ENCODE results near the gene EPHB1.
"Not testable (repeated sequence)": the region's sequence is repeated elsewhere in the genome, so short reads cannot be mapped to it uniquely, and the experiment has no call there.

Gene EPHB1

DNA sequence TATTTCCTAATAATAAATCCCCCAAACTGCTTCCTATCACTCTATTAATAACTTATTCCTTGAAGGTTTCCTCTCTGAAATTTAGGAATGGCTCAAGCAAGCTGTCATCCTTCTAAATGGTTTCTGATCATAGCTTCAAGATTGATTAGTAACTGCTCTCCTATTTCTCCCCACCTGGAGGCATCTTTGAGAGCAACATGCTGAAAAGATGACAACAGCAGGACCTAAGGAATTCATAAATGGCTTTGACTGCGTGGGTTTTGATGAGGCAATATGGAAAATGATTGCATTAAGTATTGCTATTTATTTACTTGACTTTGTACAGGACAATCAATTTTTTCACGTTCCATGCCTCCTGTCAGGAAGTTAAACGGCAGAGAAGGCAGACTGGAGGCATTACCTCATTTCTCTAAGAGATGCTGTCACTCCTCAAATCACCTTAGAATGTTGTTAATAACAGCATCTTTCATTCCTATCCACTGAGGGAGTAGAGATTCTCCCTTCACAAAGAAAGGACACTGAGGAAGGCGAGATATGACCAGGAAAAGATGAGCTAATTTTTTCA lies 256.4 kb downstream of the EPHB1 start:
- no peak for DNase-seq

DNA sequence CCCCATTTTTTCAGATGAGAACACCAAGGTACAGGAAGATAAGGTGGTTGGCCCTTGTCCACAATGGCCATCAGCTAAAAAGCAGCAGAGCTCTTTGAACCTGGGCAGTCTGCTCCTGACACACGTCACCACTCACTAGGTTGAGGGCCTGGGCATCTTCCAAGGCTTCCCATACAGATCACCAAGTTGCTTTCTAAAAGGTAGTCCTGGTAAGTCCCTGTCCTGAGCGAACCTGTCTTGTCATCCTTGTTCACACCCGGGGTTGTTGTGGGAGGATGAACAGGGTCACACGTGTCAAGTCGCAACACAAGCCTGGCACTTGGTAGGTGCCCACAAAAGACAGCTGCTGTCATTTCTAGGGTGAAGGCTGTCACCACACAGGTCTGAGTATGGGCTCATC lies 260.4 kb downstream of the EPHB1 start:
- DNase-seq: no peak

DNA sequence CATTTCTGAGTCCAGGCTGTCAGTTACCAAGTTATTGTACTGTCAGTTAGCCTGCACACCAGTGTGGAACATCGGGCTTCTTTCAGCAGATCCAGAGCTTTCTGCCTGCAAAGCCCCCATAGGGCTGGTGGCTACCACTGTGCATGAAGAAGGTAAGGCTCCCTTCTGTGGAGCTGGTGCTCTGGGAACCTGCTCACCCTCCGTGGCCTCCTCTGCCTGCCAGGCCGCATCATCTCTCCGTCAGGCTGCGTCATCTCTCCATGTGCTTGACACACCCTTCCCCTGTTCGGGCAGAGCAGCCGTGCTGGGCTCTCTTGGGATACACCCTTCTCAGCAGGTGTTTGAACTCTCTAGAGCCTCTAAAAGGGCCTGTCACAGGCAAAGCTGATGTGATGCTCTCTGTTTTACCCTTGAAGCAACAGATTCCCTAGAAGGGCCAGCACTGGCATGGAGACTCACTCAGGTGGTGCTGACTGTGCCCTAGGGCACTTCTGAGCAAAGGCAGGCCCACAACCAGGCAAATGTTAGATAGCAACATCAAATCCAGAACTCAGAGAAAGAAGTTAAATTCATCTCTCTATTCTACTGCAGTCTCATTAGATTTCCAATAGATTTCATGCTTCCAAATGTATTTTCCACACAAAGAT lies 261.1 kb downstream of the EPHB1 start:
- no peak for DNase-seq

DNA sequence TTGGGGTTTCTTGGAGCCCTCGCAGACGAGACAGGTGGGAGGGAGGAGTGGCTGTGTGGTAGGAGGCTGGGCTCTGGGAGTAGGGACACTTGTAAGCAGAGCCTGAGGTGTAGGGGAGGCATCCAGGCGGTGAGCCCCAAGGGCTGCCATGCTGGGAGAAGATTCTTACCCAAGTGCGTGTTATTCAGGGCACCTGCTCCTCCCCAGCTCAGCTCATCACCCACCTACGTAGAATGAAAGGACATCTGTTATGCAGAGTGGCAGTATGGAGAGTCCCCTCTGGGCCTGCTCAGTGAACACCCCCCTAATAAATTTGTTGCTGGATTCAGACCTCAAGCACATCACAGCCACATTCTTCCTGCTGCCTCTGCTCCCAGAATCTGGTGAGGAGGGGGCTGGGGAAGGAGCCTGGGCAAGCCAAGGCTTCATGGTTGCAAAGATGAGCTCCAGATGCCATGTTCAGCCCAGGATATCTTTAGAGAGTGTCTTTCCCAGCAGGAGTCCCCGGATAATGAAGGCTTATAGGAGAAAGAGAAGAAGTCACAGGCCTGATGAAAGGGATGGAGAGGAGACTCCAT lies 261.8 kb downstream of the EPHB1 start:
- no peak for DNase-seq

DNA sequence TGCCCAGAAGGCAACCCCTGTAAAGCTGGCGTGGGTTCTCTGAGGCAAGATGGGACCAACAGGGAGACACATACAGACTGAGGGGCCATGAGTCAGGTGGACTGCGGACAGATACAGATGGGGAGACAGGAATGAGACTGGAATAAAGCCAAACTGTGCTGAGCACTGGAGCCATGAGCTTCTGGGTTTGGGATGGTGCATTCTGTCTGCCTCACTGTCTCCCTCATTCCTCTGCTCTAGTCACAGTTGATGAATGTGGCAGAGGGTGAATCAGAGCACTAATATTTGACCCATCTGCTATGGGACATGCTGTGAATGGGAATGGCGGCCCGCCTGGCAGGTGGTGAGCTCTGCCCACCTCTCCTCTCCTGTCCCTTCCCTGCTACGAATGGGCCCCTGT lies 262.9 kb downstream of the EPHB1 start:
- DNase-seq: no peak

DNA sequence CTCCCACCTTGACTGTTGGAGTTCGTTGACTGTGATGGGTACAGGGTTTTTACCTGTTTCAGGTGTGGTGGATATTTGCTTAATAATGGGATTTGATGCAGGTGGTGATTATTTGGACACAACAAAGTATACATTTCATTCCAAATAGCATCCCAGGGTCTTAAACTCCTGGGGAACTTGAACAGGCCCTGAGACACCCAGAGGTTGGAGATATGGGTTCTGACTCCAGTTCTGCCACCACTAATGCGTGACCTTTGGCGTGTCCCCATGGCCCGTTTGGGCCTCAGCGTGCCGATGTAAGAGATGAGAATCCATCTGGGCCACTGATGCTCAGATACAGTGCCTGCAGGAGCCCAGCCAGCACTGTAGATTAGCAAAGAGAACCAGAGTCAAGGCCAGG lies 264.5 kb downstream of the EPHB1 start:
- DNase-seq: no peak

DNA sequence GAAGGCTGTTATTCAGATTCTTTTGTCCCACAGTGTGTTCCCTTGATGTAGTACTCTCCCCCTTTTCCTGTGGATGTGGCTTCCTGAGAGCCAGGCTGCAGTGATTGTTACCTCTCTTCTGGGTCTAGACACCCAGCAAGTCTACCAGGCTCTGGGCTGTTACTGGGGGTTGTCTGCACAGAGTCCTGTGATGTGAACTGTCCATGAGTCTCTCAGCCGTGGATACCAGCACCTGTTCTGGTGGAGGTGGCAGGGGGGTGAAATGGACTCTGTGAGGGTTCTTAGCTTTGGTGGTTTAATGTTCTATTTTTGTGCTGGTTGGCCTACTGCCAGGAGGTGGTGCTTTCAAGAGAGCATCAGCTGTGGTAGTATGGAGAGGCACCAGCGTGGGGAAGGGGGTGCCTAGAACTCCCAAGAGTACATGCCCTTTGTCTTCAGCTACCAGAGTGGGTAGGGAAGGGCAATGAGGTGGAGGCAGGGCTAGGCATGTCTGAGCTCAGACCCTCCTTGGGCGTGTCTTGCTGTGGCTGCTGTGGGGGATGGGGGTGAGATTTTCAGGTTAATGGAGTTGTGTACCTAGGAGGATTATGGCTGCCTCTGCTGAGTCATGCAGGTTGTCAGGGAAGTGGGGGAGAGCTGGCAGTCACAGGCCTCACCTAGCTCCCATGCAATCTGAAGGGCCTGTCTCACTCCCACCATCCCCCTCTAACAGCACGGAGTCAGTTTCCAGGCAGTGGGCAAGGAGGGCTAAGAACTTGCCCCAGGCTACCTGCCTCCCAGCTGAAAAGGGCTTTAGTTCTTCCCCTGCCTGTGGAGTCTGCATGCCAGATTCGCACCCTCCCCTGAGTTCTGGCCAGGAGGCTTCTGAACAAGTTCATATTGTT lies 272.0 kb downstream of the EPHB1 start:
- DNase-seq: not testable (repeated sequence)

DNA sequence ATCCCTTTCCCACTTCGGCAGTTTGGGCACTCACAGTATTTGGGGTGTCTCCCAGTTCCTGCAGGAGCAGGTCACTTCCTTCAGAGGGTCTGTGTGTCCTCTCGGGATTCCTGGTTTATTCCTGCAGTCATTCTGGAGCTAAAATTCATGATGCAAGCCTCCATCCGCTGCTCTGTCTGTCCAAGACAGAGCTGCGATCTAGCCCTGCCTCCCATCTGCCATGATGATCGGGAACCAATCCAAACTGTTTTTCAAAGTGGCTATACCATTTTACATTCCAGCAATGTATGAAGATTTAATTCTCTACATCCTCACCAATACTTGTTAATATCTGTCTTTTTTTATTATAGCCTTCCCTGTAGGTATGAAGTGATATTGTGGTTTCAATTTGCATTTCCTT lies 273.0 kb downstream of the EPHB1 start:
- DNase-seq: no peak

DNA sequence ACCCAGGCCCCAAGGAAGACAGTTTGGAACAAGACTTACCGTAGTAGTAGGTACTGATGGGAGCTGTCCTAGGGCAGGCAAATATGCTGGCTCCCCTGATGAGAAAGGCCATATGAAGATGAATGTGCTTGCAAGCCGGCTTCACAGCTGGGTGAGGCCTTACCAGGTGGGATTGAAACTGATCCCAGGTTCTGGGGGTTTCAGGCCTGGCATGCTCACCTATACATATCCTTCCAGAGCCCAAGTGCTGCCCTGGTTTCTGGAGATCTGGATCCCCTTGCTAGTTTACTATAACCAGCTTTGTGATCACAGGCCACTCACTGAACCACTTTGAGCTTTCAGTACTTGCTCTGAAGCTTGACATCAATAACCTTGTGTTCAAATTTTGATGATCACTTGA lies 274.3 kb downstream of the EPHB1 start:
- DNase-seq: no peak

DNA sequence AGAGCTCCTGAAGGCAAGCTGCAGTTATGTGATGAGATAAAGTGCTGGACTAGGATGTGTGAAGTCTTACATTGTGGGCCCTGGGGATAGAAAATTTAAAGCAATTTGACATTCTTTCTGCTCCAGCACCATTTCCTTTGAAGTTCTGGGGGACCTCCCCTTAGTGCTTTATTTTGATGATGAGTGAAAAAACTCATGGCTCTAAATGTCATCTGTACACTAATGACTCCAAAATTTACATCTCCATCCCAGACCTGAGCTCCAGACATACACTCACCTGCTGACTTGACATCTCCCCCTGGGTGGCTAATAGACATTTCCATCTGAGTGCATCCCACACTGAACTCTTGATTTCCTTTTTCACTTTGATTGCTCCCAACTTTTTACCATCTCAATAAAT lies 276.4 kb downstream of the EPHB1 start:
- DNase-seq: no peak

DNA sequence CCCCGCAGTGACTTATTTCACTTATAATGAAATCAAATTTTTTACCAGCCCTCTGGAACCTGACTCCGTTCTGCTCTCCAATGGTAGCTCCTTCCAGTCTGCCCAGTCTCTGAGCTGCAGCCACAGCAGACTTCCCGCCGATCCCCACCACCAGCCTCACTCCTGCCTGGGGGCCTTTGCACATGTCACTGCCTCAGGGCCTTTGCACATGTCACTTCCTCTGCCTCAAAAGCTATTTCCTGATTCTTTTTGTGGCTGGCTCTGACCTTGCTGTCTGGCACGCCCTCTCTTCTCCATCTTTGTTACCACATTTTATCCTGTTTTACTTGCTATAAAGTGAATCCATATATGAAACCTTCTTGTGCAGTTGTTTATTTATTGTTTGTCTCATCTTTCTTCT lies 277.4 kb downstream of the EPHB1 start:
- no peak for DNase-seq

DNA sequence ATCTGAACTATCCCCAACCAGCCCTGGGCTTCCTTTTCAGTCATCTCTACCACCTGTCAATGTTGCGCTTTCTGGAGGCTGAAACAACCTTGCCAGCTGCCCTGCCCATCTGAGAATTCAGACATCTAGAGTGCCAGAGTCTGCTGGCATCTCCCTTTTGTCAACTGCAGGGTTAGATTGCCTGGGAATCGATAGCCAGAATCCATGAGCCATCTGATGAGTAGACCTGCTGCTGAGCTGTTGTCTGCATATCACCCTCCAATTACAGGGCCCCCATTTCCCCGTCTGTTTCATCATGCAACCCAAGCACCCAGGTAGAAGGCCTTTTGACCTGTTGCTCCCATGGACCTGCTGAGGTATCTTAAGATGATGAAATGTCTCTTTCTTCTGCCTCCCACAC lies 280.1 kb downstream of the EPHB1 start:
- DNase-seq: no peak

DNA sequence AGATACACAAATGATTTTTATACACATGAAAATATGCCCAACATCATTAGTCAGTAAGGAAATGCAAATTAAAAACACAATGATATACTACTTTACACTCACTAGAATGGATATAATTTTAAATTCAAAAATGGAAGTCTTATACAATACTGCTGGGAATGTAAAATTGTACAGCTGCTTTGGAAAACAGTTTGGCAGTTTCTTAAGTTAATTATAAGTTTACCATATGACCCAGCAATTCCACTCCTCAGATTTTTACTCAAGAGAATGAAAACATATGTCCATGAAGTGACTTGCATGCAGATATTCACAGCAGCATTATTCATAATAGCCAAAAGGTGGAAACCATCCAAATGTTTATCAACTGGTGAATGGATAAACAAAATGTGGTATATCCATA lies 281.3 kb downstream of the EPHB1 start:
- DNase-seq: no peak

DNA sequence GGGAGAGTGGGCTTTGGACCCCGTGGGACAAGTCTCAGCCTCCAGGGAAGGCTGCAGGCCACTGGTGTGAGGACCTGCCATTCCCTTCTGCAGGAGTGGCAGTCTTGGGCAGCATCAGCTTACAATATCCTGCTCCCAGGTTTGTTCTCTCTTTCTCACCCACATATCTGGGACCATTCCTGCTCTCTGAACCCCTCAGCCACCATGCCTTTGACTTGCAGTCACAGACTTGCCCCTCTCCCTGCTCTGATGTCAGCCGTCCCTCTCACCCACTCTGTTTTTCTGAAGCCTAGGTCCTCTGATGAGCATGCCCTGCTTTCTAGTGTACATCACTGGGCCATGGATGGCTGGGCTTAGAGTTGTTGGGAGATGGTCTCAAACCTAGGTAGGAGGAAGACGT lies 282.1 kb downstream of the EPHB1 start:
- DNase-seq: no peak

DNA sequence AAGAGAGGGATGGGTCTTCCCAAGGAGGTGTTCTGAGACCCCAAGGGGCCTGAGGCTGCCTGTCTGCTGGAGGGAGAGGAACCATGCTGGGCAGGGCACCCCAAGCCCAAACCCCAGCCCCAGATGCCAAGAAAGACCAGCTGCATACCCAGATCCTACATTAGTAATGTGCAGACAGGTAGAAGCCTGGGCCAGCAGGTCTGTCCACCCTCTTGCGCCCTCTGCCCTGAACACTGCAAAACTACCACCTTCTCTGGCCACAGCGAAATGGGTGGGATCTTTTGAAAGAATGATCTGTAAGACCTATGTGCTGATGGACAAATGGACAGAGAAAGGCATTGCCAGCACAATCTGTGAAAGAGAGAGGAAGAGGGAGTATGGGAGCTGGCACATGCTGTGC lies 283.2 kb downstream of the EPHB1 start:
- DNase-seq: no peak

DNA sequence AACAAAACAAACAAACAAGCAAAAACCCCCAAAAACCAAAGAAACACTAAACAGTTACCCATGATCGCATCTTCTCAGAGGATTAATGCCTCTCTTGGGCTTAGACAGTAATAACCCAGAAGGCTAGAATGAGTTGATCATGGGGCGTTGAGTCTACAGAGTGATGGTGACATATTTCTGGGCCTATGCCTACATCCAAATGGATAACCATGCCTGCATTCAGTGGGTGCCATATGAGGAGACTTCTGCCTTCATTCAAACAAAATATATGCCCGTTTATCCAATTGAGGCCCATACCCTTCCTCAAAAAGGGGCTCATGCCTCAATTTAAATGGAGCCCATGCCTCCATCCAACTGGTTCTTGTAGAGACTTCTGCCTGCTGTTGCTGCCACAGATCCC lies 284.0 kb downstream of the EPHB1 start:
- no peak for DNase-seq

DNA sequence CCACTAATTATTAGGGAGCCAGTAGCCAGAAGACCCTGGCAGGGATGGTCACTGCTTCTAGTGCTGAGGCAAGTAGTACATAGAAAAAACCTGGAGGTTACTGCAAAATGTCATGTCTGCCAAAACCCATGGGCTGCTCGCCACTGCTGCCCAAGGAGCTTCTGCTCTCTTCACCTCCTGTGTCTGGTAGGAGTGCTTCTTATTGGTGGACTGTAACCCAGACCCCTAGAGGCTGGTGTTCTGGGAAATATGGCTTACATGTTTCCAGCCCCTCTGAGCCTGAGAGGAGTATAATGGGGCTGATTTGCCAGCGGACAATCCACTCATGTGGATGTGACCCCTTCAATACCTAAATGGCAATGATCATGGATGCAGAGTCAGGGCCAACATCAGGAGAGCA lies 286.4 kb downstream of the EPHB1 start:
- DNase-seq: no peak

DNA sequence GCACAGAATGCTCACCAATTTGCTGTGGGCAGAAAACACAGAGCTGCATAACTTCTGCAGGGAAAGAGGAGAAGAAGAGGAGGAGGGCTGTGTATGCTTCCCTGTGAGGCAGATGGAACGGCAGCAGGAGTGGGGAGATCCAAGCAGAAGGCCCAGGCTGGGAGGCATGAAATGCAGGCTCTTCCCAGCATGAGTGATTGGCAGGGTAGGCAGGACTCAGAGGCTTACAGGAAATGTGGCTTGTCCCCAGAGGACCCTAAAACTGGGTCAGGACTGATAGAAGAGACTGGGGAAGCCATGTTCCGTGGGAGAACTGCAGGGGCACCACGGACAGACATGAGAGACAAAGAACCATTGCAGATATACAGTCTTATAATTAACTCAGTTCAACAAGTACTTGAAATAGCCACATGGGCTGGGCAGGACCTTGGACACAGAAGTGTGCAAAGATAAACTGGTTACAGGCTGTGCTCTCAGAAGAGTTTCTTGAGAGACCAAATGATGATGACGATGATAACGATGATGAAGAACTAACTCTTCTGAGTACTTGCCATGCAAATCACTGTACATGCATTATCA lies 286.9 kb downstream of the EPHB1 start:
- DNase-seq: no peak

DNA sequence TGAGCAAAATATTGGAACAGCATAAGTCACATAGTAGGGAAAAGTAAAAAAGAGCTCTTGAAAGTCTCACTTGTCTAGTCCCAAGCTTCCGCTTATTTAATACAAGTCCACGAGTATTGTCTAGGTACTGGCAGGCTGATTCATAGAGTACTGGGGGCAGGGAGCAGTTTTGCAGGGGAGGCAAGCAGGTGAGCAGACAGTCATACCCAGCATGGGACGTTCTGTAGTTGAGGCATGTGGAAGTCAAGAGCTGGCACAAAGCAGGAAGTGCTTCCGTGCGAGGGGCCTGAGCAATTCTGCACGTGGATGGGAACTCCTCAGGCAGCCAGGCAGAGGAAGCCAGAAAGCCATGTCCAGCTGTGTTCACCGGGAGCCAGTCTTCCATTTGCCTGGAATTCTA lies 287.6 kb downstream of the EPHB1 start:
- DNase-seq: no peak

DNA sequence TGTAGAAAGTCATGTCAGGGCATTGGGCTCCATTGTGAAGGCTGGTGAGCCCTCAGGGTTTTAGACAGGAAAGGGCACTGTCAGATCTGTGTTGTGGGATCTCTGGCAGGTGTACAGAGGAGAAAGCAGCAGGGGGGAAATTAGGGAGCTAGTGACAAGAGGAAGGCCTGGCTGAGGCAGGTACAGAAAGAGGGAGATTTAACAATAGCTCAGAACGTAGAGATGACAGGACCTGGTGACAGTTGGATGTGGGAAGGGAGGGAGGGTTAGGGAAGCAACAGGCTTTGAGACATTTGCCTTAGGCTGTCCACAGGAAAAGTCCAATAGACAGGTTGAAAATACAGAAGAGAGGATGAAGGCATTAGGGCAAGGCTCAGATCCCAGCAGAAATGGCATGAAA lies 288.1 kb downstream of the EPHB1 start:
- no peak for DNase-seq

DNA sequence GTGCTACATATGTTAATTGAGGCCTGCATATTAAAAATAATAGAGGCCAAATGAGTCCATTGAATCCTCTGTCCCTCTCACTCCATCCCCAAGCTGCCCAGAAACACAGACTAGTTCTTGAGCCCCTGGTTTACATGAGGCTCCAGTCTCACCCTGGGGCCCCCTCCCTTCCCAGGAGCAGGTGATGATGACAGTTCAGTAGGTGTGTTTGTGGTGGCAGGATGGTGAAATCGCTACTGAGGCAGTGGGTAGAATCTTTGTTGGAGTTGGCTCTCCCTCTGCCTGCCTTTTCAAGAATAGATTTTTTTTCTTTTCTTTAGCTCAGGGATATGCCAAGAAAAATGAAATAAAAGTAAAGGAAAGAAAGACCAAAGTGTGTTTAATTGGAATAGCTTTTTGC lies 288.7 kb downstream of the EPHB1 start:
- no peak for DNase-seq

DNA sequence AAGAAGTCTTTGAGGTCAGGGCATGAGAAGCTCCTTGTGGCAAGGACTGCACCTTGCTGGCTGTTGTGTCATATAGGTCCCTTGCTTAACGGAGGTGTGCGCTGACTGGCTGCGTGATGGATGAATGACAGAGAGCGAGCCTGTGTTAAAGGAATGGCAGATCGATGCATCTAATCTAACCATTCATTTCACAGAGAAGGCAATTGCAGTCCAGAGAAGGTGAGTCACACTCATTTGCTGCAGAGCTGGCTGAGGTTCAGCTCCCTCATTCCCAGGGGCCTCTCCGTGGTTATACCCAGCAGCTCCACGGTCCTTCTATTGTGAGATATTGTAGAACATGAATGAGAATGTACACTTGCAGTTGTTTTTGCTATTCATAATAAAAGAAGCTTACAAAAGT lies 289.3 kb downstream of the EPHB1 start:
- DNase-seq: no peak

DNA sequence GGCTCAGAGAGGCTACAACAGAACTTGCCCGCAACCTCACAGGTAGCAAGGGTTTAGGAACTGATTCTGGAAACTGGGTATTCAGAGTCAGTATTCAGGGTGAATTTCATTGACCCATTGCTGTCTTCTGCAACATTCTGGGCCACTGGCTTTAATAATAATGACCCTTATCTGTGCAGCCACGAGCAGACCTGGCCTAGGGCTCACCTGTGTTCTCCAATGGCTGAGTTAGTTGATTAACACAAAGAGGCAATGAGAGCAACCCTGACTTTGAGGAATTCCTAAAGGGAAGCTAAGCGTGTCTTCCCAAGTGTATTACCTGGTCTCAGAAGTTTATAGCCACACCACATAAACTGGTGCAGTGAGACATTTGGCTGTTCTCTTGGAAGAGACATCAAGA lies 289.9 kb downstream of the EPHB1 start:
- DNase-seq: no peak
